Hematopoietic multipotent progenitor cell treated with erythropoietin and hydrocortisone succinate and interleukin-3 and kit ligand, for 17 days (in vitro differentiated cells): ENCODE measurements around the gene STAP1.
"Not testable (repeated sequence)": the region's sequence is repeated elsewhere in the genome, so short reads cannot be mapped to it uniquely, and the experiment has no call there.

ENCODE experiments used
- DNase-seq: peaks from one replicate; pipeline ENCODE4 v3.0.0-alpha.2; 2015; ENCODE audit warnings: low spot score

The STAP1 gene

GRCh38 chr4:67558493-67558892 lies at the start of gene STAP1:
Gene STAP1, plus strand, starts transcription at chr4:67558727. Its CDS starts 83 bp downstream, at chr4:67558810.
- DNase-seq = no peak

GRCh38 chr4:67512501-67512900 lies 46.0 kb upstream of the STAP1 start:
- no peak for DNase-seq

- DNase-seq = no peak
Observed at GRCh38 chr4:67520141-67520540, 38.4 kb upstream of the STAP1 start.

GRCh38 chr4:67521506-67521905 lies 37.0 kb upstream of the STAP1 start:
- DNase-seq = no peak

GRCh38 chr4:67522230-67522629 lies 36.3 kb upstream of the STAP1 start:
- no peak for DNase-seq

- DNase-seq = peak; percentile 62
Observed at GRCh38 chr4:67522851-67523671, 35.5 kb upstream of the STAP1 start.

- DNase-seq = not testable (repeated sequence)
Observed at GRCh38 chr4:67524140-67524539, 34.4 kb upstream of the STAP1 start.

GRCh38 chr4:67531379-67531962 lies 27.1 kb upstream of the STAP1 start:
- DNase-seq = no peak

- not testable (repeated sequence) for DNase-seq
Observed at GRCh38 chr4:67532397-67532796, 26.1 kb upstream of the STAP1 start.

- DNase-seq = no peak
Observed at GRCh38 chr4:67533112-67533511, 25.4 kb upstream of the STAP1 start.

- DNase-seq = no peak
Observed at GRCh38 chr4:67535280-67535840, 23.2 kb upstream of the STAP1 start.

GRCh38 chr4:67539830-67540229 lies 18.7 kb upstream of the STAP1 start:
- no peak for DNase-seq

- peak; percentile 27 for DNase-seq
Observed at GRCh38 chr4:67542076-67542475, 16.5 kb upstream of the STAP1 start.

- peak; percentile 88 for DNase-seq
Observed at GRCh38 chr4:67545199-67546003, 13.1 kb upstream of the STAP1 start, which contains the start of gene CENPC. Gene CENPC, minus strand, starts transcription at chr4:67545503. Its CDS starts 148 bp downstream, at chr4:67545355.

GRCh38 chr4:67546004-67546356 lies 12.5 kb upstream of the STAP1 start:
- no peak for DNase-seq

GRCh38 chr4:67546971-67547370 lies 11.6 kb upstream of the STAP1 start:
- DNase-seq = no peak

- peak; percentile 33 for DNase-seq
Observed at GRCh38 chr4:67549123-67549522, 9.4 kb upstream of the STAP1 start.

- no peak for DNase-seq
Observed at GRCh38 chr4:67550451-67550850, 8.1 kb upstream of the STAP1 start.

- DNase-seq = no peak
Observed at GRCh38 chr4:67550857-67551256, 7.7 kb upstream of the STAP1 start.

- not testable (repeated sequence) for DNase-seq
Observed at GRCh38 chr4:67552146-67552792, 6.3 kb upstream of the STAP1 start.

- no peak for DNase-seq
Observed at GRCh38 chr4:67554096-67554495, 4.4 kb upstream of the STAP1 start.

- no peak for DNase-seq
Observed at GRCh38 chr4:67555447-67555846, 3.1 kb upstream of the STAP1 start.
